ENCODE measurements around the gene LARGE2.
A peak's percentile ranks its signal among the peaks of the same experiment; 100 is the strongest.
"Not testable (repeated sequence)": the region's sequence is repeated elsewhere in the genome, so short reads cannot be mapped to it uniquely, and the experiment has no call there.

LARGE2 gene

DNA sequence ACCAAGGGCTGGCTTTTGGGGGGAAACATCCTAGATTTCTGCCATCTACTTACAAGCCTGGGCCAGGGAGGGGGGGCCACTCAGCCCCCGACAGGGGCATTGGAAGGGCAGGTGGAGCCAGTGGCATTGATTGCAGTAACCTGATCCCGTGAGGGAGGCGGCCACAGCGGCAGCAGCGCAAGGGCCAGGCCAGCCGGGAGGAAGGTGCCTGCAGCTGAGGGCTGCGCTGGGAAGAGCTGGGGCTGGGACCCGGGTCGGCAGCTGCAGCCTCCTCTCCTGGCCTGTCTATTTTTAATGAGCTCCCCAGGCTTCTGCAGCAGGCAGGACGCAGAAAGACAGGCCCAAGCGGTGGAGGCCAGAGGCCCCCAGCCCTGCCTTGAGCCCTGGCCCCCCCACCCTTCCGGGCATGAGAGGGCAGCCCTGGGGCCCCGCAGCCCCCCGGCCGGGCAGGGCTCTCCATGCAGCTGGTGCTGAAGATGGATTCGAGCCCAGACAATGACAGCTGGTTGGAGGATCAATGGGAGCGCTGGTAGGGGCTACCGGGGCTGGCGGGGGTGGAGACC is 26.0 kb upstream of the LARGE2 start:
- TF ChIP-seq CTCF (IDR thresholded peaks at IDR 0.05; ENCODE audit: low read depth, low read length) = no peak
- no peak for DNase-seq (ENCODE audit: extremely low read depth, low read depth)

GRCh38 chr11:45897556-45897955 is 24.9 kb upstream of the LARGE2 start:
- DNase-seq (ENCODE audit: extremely low read depth, low read depth) = no peak
- no peak for TF ChIP-seq CTCF (IDR thresholded peaks at IDR 0.05; ENCODE audit: low read depth, low read length)

DNA sequence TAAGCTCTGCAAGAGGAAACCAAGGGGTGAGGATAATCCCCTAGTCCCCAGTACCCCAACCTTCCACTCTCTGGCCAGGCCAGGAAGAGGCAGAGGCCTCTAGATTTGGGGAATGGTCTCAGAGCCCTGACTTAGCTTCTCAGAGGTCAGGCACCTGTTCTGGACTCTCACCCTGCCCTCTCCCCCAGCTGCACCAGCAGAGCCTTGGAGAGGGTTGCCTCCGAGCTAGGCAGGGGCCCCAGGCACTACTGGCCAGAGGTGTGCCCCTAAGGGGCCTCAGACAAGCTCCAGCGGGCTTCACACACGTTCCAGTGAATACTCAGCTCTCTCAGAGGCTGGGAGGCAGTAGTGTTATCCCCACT is 23.4 kb upstream of the LARGE2 start:
- no peak for TF ChIP-seq CTCF (IDR thresholded peaks at IDR 0.05; ENCODE audit: low read depth, low read length)
- no peak for DNase-seq (ENCODE audit: extremely low read depth, low read depth)

- peak; percentile 63 for DNase-seq (ENCODE audit: extremely low read depth, low read depth)
- TF ChIP-seq CTCF (IDR thresholded peaks at IDR 0.05; ENCODE audit: low read depth, low read length) = no peak
Measured at GRCh38 chr11:45899448-45900174, 22.8 kb upstream of the LARGE2 start.

DNA sequence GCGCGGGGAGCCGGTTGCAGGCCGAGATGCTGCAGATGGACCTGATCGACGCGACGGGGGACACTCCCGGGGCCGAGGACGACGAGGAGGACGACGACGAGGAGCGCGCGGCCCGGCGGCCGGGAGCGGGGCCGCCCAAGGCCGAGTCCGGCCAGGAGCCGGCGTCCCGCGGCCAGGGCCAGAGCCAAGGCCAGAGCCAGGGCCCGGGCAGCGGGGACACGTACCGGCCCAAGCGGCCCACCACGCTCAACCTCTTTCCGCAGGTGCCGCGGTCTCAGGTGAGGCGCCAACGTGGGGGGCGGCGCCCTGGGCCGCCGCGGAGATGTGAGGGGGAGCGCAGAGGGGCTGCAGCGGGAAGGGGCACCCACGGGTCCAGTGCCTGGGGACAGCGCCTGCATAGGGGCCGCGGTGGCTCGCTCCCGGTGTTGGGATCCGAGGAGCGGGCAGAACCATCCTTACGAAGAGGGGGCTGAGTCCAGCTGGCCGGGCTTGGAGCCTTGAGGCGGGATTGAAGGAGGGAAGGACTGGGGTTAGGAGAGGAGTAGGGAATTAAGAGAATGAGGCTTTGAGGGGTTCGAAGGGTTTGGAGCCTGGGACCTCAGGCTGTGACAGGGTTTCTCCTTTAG is 22.2 kb upstream of the LARGE2 start:
- not testable (repeated sequence) for DNase-seq (ENCODE audit: extremely low read depth, low read depth)

GRCh38 chr11:45900916-45901617 is 21.4 kb upstream of the LARGE2 start:
- TF ChIP-seq CTCF (IDR thresholded peaks at IDR 0.05; ENCODE audit: low read depth, low read length) = no peak
- DNase-seq (ENCODE audit: extremely low read depth, low read depth) = no peak

DNA sequence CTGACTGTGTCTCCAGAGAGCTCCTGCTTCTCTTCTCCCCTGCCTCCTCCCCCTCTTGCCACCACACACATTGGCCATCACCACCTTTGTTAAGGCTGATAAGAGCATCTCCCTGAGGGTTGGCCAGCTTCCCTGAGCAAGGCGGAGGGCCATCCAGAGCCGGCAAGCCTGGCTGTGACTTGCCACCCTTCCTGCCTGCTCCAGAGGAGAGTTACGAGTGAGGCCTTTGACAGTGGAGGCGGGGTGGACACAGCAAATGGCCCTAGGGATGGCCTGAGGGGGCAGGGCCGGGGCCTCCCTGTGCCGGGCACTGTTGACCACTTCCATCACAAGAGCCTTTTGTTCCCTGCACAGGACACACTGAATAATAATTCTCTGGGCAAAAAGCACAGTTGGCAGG is 20.8 kb upstream of the LARGE2 start:
- TF ChIP-seq CTCF (IDR thresholded peaks at IDR 0.05; ENCODE audit: low read depth, low read length) = no peak
- no peak for DNase-seq (ENCODE audit: extremely low read depth, low read depth)
